Peyer's patch (tissue), 4 donors: Measurements from ENCODE around the gene IFITM5. TPM values are rescaled to one million over a fixed set of nuclear protein-coding genes. Genes with fewer than 3 reads are reported as not detected.
"Not testable (repeated sequence)": the region's sequence is repeated elsewhere in the genome, so short reads cannot be mapped to it uniquely, and the experiment has no call there.

Experiments
- DNase-seq, 3 donors: peaks; one replicate each; pipeline ENCODE4 v3.0.0-alpha.2; 2017 to 2019
- H3K27ac ChIP-seq, 4 donors: fragments of 200-600 bp; sonication (generic); one replicate each; pipeline ENCODE4 v1.5.1; 2016 to 2019
- H3K27me3 ChIP-seq, 2 donors: fragments of 200-600 bp; sonication (generic); one replicate each; pipeline ENCODE4 v1.5.1; 2019
- H3K36me3 ChIP-seq, 3 donors: fragments of 200-600 bp; sonication (generic); one replicate each; pipeline ENCODE4 v1.5.1; 2016 to 2019
- H3K4me1 ChIP-seq, 4 donors: fragments of 200-600 bp; sonication (generic); one replicate each; pipeline ENCODE4 v1.5.1; 2016 to 2019
- H3K4me3 ChIP-seq, 4 donors: fragments of 200-600 bp; sonication (generic); 1 replicate in 3 of 4; 2 replicates in 1 of 4; pipeline ENCODE4 v1.5.1; 2016 to 2019; ENCODE audit warnings: mild to moderate bottlenecking in 1 of 4
- H3K9me3 ChIP-seq, 4 donors: fragments of 200-600 bp; sonication (generic); one replicate each; pipeline ENCODE4 v1.5.1; 2016 to 2019; ENCODE audit warnings: mild to moderate bottlenecking in 1 of 4
- CTCF ChIP-seq, 6 experiments: fragments of 450-650 bp in 4 of 6; fragments of 200-600 bp in 2 of 6; sonication (generic) in 1 of 6; IDR thresholded peaks; one replicate each; pipeline ENCODE4 v1.5.1; 2017 to 2019; ENCODE audit warnings: antibody characterized with exemption in 6 of 6, mild to moderate bottlenecking in 3 of 6, moderate library complexity in 1 of 6
- POLR2A ChIP-seq, 2 donors: fragments of 450-650 bp; IDR thresholded peaks; one replicate each; pipeline ENCODE4 v1.5.1; 2017; ENCODE audit warnings: antibody characterized with exemption in 2 of 2, mild to moderate bottlenecking in 2 of 2, moderate library complexity in 2 of 2
- total RNA-seq, 4 donors: library from RNA; depleted of rRNA; stranded (reverse); fragments of >200 nt; gene quantifications; one replicate each; pipeline ENCODE4 v1.1.0, GENCODE V29; 2016

The IFITM5 gene
- total RNA-seq, 4 donors from 2014 or later: not detected

- not testable (repeated sequence) for H3K27me3 ChIP-seq, H3K9me3 ChIP-seq, H3K36me3 ChIP-seq
- peak in 1 of 2 donors; percentile 55 for TF ChIP-seq POLR2A (IDR thresholded peaks at IDR 0.05)
- H3K4me1 ChIP-seq: peaks cover 0 to 37% (median 12%) of the 10 kb centered on the region in 4 donors
- peak in 2 of 3 donors; percentile 86 to 90 for DNase-seq
- H3K27ac ChIP-seq: peak within 1 kb of the TSS; percentile 68 to 93 (median 86)
- H3K4me3 ChIP-seq: peak within 1 kb of the TSS; percentile 39 to 56 (median 48)
Measured at GRCh38 chr11:307766-308708, 8.7 kb upstream of the IFITM5 start, which contains the start of gene IFITM2. IFITM2 (plus strand) TSS chr11:307816; CDS start chr11:308193, 377 bp downstream.

DNA sequence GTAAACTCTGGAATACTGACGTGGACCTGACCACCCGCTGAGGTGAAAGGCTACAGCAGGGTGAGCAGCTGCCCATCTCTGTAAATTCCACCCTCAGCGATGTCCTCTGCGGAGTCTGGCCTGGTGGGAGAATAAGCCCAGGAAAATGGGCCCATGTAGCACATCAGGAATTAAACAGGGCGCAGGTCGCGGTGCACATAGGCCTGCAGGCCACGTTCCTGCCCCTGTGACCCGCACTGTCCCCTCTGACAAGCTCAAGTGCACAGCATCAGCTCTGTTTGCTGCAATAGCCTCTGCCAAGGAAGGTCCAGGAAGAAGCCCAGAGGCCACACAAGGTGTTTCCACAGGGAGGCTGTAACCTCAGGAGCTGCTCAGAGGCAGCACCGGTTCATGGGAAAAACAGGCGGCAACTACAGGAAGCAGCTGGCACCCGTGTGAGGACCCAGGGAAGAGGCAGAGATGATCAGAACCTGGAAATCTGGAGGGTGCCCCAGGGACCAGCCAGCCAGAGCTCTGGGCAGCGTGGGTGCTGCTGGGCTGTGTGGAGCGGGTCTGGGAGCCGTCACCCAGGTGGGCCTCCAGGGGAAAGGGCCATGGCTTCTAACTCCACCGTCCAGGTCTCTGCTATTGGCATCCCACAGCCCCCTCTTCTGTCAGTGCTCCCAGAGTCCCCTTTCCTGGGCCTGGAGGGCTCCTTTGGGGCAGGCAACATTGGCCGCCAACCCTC is 7.5 kb upstream of the IFITM5 start:
- TF ChIP-seq CTCF (IDR thresholded peaks at IDR 0.05) (no peak), POLR2A (IDR thresholded peaks at IDR 0.05) (no peak)
- Histone ChIP-seq H3K4me3 (no peak overlapping the region), H3K27me3 (no peaks in the 10 kb centered on the region), H3K27ac (peak overlapping the region; percentile 68 to 93 (median 80)), H3K36me3 (no peaks in the 10 kb centered on the region), H3K9me3 (no peaks in the 10 kb centered on the region), H3K4me1 (peaks cover 0 to 24% (median 3%) of the 10 kb centered on the region in 4 donors)
- DNase-seq: no peak

- DNase-seq: no peak
- TF ChIP-seq CTCF (IDR thresholded peaks at IDR 0.05) (no peak), POLR2A (IDR thresholded peaks at IDR 0.05) (no peak)
- H3K27me3 ChIP-seq: no peaks in the 10 kb centered on the region
- no peak overlapping the region for H3K4me3 ChIP-seq
- H3K4me1 ChIP-seq: peaks cover 0 to 22% (median 1%) of the 10 kb centered on the region in 4 donors
- peak overlapping the region in 2 of 4 donors; percentile 13 to 45 for H3K27ac ChIP-seq
- H3K9me3 ChIP-seq: no peaks in the 10 kb centered on the region
- no peaks in the 10 kb centered on the region for H3K36me3 ChIP-seq
Measured at GRCh38 chr11:305844-306211, 6.5 kb upstream of the IFITM5 start.

DNA sequence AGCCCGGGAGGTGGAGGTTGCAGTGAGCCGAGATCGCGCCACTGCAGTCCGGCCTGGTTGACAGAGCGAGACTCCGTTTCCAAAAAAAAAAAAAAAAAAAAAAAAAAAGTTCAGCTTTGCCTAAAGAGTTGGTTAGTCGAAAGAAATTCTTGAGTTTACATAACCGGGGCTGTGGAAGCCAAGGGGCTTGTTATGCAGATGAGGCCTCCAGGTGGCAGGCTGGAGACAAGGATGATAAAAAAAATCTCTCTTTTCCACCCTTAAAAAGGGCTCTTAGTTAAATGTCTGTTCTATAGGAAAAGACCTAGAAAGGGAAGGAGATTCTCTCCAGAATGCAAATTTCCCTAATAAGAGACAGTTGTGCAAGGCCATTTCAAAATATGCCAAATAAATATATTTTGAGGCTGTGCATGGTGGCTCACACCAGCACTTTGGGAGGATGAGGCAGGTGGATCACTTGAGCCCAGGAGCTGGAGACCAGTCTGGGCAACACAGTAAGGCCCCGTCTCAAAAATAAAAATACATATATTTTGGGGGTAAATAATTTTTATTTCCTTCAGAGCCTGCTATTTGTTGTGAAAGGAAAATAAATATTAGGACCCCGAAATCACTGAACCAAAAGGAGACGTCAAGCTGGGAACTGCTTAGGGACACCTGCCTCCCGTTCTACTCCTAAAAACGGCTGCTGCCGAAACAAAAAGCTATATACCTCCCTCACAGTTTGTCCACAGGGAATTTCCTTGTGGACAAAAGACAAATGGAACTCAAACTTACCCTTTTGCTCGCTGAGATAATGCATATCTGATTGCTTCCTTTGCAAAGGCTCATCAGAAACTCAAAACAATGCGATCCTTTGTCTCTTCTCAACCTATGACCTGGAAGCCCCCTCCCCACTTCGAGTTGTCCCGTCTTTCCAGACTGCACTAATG is 5.9 kb upstream of the IFITM5 start:
- Histone ChIP-seq H3K27ac (peak overlapping the region in 1 of 4 donors; percentile 31), H3K36me3 (no peaks in the 10 kb centered on the region), H3K9me3 (no peaks in the 10 kb centered on the region), H3K4me3 (no peak overlapping the region), H3K27me3 (no peaks in the 10 kb centered on the region), H3K4me1 (peaks cover 0 to 27% (median 1%) of the 10 kb centered on the region in 4 donors)
- peak in 2 of 3 donors; percentile 82 to 88 for DNase-seq
- TF ChIP-seq CTCF (IDR thresholded peaks at IDR 0.05) (peak; percentile 54 to 85 (median 81)), POLR2A (IDR thresholded peaks at IDR 0.05) (no peak)

DNA sequence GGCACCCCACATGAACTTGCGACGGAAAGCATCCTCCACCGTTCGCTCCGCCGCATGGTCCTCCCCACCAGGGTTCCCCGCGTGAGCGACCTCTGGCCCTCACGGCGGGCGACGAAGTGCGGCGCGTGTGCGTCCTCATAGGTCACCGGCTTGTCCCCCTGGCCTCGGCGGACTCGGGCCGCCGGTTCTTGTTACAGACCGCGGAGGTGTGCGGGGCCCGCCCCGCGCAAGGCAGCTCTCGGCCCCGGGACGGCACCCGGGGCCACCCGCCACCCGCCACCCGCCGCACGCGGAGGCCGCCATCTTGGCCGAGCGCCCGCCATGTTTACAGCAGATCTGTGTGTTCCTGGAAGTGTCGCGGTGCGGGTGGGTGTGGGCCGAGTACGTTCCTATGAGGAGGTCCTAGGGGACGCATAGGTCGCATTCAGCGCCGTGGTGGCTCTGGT is 4.8 kb upstream of the IFITM5 start:
- DNase-seq: no peak
- H3K36me3 ChIP-seq: no peaks in the 10 kb centered on the region
- no peaks in the 10 kb centered on the region for H3K9me3 ChIP-seq

More for the DNA sequence above, 4.8 kb upstream of the IFITM5 start:
- Histone ChIP-seq H3K4me3 (no peak overlapping the region), H3K27ac (peak overlapping the region in 1 of 4 donors; percentile 27), H3K4me1 (peaks cover 0 to 26% (median 0%) of the 10 kb centered on the region in 4 donors), H3K27me3 (peaks cover 0 to 9% of the 10 kb centered on the region in 2 donors)
- TF ChIP-seq CTCF (IDR thresholded peaks at IDR 0.05) (no peak), POLR2A (IDR thresholded peaks at IDR 0.05) (no peak)
